Neural progenitor cell (in vitro differentiated cells): Measurements from ENCODE around the gene TBCB. TPM values are rescaled to one million over a fixed set of nuclear protein-coding genes. Genes with fewer than 3 reads are reported as not detected.
A peak's percentile ranks its signal among the peaks of the same experiment; 100 is the strongest.

Experiments used
- DNase-seq: peaks from one replicate; pipeline ENCODE4 v3.0.0-alpha.2; 2016; ENCODE audit warnings: low spot score
- H2AFZ ChIP-seq: fragments of 200-600 bp; sonication (generic); replicated peaks from 2 replicates; pipeline ENCODE4 v1.6.1; 2016; ENCODE audit warnings: antibody characterized with exemption
- H3F3A ChIP-seq: fragments of 200-600 bp; sonication (generic); 2 replicates; pipeline ENCODE4 v1.6.1; 2016; ENCODE audit warnings: antibody characterized with exemption, low read depth
- H3K27ac ChIP-seq: fragments of 200-600 bp; sonication (generic); 2 replicates; pipeline ENCODE4 v1.5.1; 2016; ENCODE audit warnings: mild to moderate bottlenecking
- H3K27me3 ChIP-seq: fragments of 200-600 bp; sonication (generic); 2 replicates; pipeline ENCODE4 v1.6.1; 2016; ENCODE audit warnings: mild to moderate bottlenecking, moderate library complexity
- H3K36me3 ChIP-seq: fragments of 200-600 bp; sonication (generic); 2 replicates; pipeline ENCODE4 v1.5.1; 2016
- H3K4me1 ChIP-seq: fragments of 200-600 bp; sonication (generic); 2 replicates; pipeline ENCODE4 v1.6.1; 2016; ENCODE audit warnings: mixed run types
- H3K4me2 ChIP-seq: fragments of 200-600 bp; sonication (generic); 2 replicates; pipeline ENCODE4 v1.6.1; 2016
- H3K4me3 ChIP-seq: fragments of 200-600 bp; sonication (generic); 2 replicates; pipeline ENCODE4 v1.5.1; 2016
- H3K79me2 ChIP-seq: fragments of 200-600 bp; sonication (generic); 2 replicates; pipeline ENCODE4 v1.6.1; 2016; ENCODE audit warnings: low read depth
- H3K9ac ChIP-seq: fragments of 200-600 bp; sonication (generic); 2 replicates; pipeline ENCODE4 v1.6.1; 2016
- H3K9me3 ChIP-seq: fragments of 200-600 bp; sonication (generic); 2 replicates; pipeline ENCODE4 v1.5.1; 2016; ENCODE audit warnings: low read depth
- H4K20me1 ChIP-seq: fragments of 200-600 bp; sonication (generic); 2 replicates; pipeline ENCODE4 v1.6.1; 2016; ENCODE audit warnings: low read depth
- H3K27ac Mint-ChIP-seq: 3 replicates; pipeline ENCODE4 v1.8.0; 2021; ENCODE audit warnings: mixed read lengths
- H3K27me3 Mint-ChIP-seq: 2 replicates; pipeline ENCODE4 v1.8.0; 2022; ENCODE audit warnings: low read depth, mild to moderate bottlenecking, inconsistent platforms, moderate library complexity, mixed read lengths; ENCODE audit not compliant: insufficient read depth
- H3K36me3 Mint-ChIP-seq: 3 replicates; pipeline ENCODE4 v1.8.0; 2021; ENCODE audit warnings: mixed read lengths
- H3K4me1 Mint-ChIP-seq: 3 replicates; pipeline ENCODE4 v1.8.0; 2021; ENCODE audit warnings: mixed read lengths
- H3K4me3 Mint-ChIP-seq: 3 replicates; pipeline ENCODE4 v1.8.0; 2021; ENCODE audit warnings: mild to moderate bottlenecking, moderate library complexity, mixed read lengths
- H3K9me3 Mint-ChIP-seq: 3 replicates; pipeline ENCODE4 v1.8.0; 2020; ENCODE audit warnings: mixed read lengths
- CTCF ChIP-seq: fragments of 200-600 bp; sonication (generic); IDR thresholded peaks from 2 replicates; pipeline ENCODE4 v1.5.1; 2017; ENCODE audit warnings: antibody characterized with exemption, mild to moderate bottlenecking
- EZH2 ChIP-seq: fragments of 200-600 bp; sonication (generic); IDR thresholded peaks from 2 replicates; pipeline ENCODE4 v1.6.1; 2017; ENCODE audit warnings: antibody characterized with exemption, mild to moderate bottlenecking, moderate library complexity
- EZH2phosphoT487 ChIP-seq: fragments of 200-600 bp; sonication (generic); IDR thresholded peaks from 2 replicates; pipeline ENCODE4 v1.6.1; 2017; ENCODE audit warnings: antibody characterized with exemption
- total RNA-seq: library from RNA; depleted of rRNA; stranded (reverse); fragments of >200 nt; gene quantifications from 2 replicates; pipeline ENCODE4 v1.2.3, GENCODE V29; 2015; ENCODE audit warnings: low replicate concordance

Gene TBCB
- total RNA-seq, 1 donor from 2014 or later, result 166 TPM

GRCh38 chr19:36106991-36107390 lies 8.3 kb upstream of the TBCB start:
- H3K4me1 ChIP-seq, result peaks cover 13% of the 10 kb centered on the region
- no peak overlapping the region for H3K27ac ChIP-seq
- no peak for DNase-seq
- peaks cover 2% of the 10 kb centered on the region for H3K27me3 Mint-ChIP-seq
- no peaks in the 10 kb centered on the region for H3K36me3 ChIP-seq
- peaks cover 30% of the 10 kb centered on the region for H3F3A ChIP-seq
- H3K27me3 ChIP-seq, result no peaks in the 10 kb centered on the region
- H3K79me2 ChIP-seq, result no peaks in the 10 kb centered on the region
- H3K4me2 ChIP-seq, result no peak overlapping the region
- TF ChIP-seq EZH2, result no peak
- TF ChIP-seq CTCF, result no peak
- no peak for TF ChIP-seq EZH2phosphoT487
- peaks cover 7% of the 10 kb centered on the region for H3K4me1 Mint-ChIP-seq
- no peak overlapping the region for H3K4me3 Mint-ChIP-seq
- H4K20me1 ChIP-seq, result peaks cover 8% of the 10 kb centered on the region
- H3K9me3 Mint-ChIP-seq, result no peaks in the 10 kb centered on the region
- H2AFZ ChIP-seq, result no peak overlapping the region
- H3K9me3 ChIP-seq, result no peaks in the 10 kb centered on the region
- no peak overlapping the region for H3K4me3 ChIP-seq
- no peak overlapping the region for H3K9ac ChIP-seq
- H3K27ac Mint-ChIP-seq, result no peak overlapping the region
- H3K36me3 Mint-ChIP-seq, result peaks cover 5% of the 10 kb centered on the region

DNA sequence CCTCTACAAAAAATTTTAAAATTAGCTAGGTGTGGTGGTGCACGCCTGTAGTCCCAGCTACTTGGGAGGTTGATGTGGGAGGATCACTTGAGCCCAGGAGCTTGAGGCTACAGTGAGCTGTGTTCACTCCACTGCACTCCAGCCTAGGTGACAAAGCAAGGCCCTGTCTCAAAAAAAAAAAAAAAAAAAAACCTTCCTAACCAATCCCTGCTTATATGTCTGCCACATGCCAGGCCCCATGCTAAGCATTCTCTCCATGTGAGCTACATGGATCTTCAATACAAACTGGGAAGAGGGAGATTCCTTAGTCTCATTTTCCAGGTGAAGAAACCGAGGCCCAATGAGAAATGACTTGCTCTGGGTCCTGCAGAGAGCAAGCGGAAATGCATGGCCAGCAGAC lies 6.6 kb upstream of the TBCB start:
- no peak overlapping the region for H2AFZ ChIP-seq
- no peak overlapping the region for H3K4me3 ChIP-seq
- Mint-ChIP-seq H3K4me1 (peaks cover 14% of the 10 kb centered on the region), H3K27me3 (peaks cover 3% of the 10 kb centered on the region), H3K36me3 (peaks cover 9% of the 10 kb centered on the region), H3K9me3 (no peaks in the 10 kb centered on the region), H3K27ac (peak overlapping the region; percentile 25), H3K4me3 (peak overlapping the region; percentile 53)
- DNase-seq, result no peak
- no peak overlapping the region for H3K9ac ChIP-seq
- H3F3A ChIP-seq, result peaks cover 40% of the 10 kb centered on the region
- H4K20me1 ChIP-seq, result peaks cover 11% of the 10 kb centered on the region
- H3K4me1 ChIP-seq, result peaks cover 15% of the 10 kb centered on the region
- no peaks in the 10 kb centered on the region for H3K36me3 ChIP-seq
- TF ChIP-seq CTCF (no peak), EZH2 (no peak), EZH2phosphoT487 (no peak)
- H3K79me2 ChIP-seq, result peaks cover 2% of the 10 kb centered on the region
- no peak overlapping the region for H3K4me2 ChIP-seq
- no peaks in the 10 kb centered on the region for H3K9me3 ChIP-seq
- H3K27me3 ChIP-seq, result no peaks in the 10 kb centered on the region
- no peak overlapping the region for H3K27ac ChIP-seq

DNA sequence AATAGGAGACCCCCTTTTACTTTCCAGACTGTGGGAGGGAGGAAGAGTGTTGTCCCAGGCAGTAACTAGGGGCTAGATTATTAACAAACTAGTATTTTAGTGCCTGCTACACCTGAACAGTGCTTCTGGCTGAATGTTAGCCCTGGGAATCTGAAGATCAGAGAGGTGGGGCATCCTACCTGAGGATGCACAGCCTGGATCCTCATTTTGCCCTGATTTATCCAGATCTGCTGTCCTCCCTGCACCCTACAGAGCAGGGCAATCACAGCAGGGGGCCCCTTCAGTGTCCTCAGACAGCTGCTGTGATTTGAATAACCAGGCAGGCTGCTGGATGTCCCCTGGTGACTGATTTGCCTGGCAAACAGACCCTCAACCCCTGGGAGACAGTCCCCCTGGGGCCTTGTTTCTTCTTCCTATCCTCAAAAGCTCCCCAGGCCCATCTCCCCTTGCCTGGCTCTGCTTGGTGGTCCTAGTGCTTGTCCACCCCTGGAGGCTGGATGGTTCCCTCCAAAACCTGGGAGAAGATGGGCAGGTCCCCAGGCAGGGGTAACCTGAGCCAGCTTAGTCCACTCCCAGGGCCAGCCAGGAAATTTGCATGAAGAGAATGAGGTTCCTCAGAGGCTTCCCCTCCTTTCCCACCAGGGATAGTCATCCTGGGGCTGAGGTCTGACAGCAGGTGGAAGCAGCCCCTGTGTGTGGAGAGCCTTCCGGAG lies 4.6 kb upstream of the TBCB start, which contains the start of gene OVOL3:
Gene OVOL3 (plus strand): TSS at position 657 of the 713 bp plus-strand sequence. CDS start 60 bp downstream, outside the sequence.
- Mint-ChIP-seq H3K4me3 (peak within 1 kb of the TSS; percentile 2), H3K36me3 (peaks cover 7% of the 10 kb centered on the region), H3K27ac (no peak within 1 kb of the TSS), H3K9me3 (no peaks in the 10 kb centered on the region), H3K27me3 (peaks cover 10% of the 10 kb centered on the region), H3K4me1 (peaks cover 19% of the 10 kb centered on the region)
- no peak for TF ChIP-seq EZH2phosphoT487
- TF ChIP-seq EZH2, result no peak
- TF ChIP-seq CTCF, result no peak
- Histone ChIP-seq H3K79me2 (peaks cover 11% of the 10 kb centered on the region), H3K27ac (peak within 1 kb of the TSS; percentile 54), H3K27me3 (no peaks in the 10 kb centered on the region), H3K4me1 (peaks cover 18% of the 10 kb centered on the region), H3K9ac (no peak within 1 kb of the TSS), H3K4me3 (peak within 1 kb of the TSS; percentile 8), H2AFZ (no peak within 1 kb of the TSS), H3K36me3 (no peaks in the 10 kb centered on the region), H3K4me2 (peak within 1 kb of the TSS; percentile 60), H3K9me3 (no peaks in the 10 kb centered on the region), H4K20me1 (peaks cover 11% of the 10 kb centered on the region), H3F3A (peaks cover 45% of the 10 kb centered on the region)
- DNase-seq, result peak; percentile 80
